Smooth muscle cell (in vitro differentiated cells): ENCODE data around the gene SLC25A46. TPM values are rescaled to one million over a fixed set of nuclear protein-coding genes. Genes with fewer than 3 reads are reported as not detected.
A peak's percentile ranks its signal among the peaks of the same experiment; 100 is the strongest.
"Not testable (repeated sequence)": the region's sequence is repeated elsewhere in the genome, so short reads cannot be mapped to it uniquely, and the experiment has no call there.

ENCODE experiments used
- DNase-seq: peaks from one replicate; lab custom pipeline; 2025; ENCODE audit not compliant: unreplicated experiment; lab: John Stamatoyannopoulos, UW
- H2AFZ ChIP-seq: fragments of 200-600 bp; sonication (generic); 2 replicates; pipeline ENCODE4 v1.6.0; 2016; ENCODE audit warnings: antibody characterized with exemption, low read depth, mild to moderate bottlenecking
- H3F3A ChIP-seq: fragments of 200-600 bp; sonication (generic); 2 replicates; pipeline ENCODE4 v1.6.0; 2017; ENCODE audit warnings: antibody characterized with exemption, low read depth
- H3K27ac ChIP-seq: fragments of 200-600 bp; sonication (generic); 2 replicates; pipeline ENCODE4 v1.5.1; 2016; ENCODE audit warnings: low read depth, mild to moderate bottlenecking
- H3K27me3 ChIP-seq: fragments of 200-600 bp; sonication (generic); 2 replicates; pipeline ENCODE4 v1.6.1; 2016; ENCODE audit warnings: low read depth, mild to moderate bottlenecking
- H3K36me3 ChIP-seq: fragments of 200-600 bp; sonication (generic); 2 replicates; pipeline ENCODE4 v1.5.1; 2016; ENCODE audit warnings: low read depth
- H3K4me1 ChIP-seq: fragments of 200-600 bp; sonication (generic); 2 replicates; pipeline ENCODE4 v1.5.1; 2016; ENCODE audit warnings: low read depth
- H3K4me2 ChIP-seq: fragments of 200-600 bp; sonication (generic); 2 replicates; pipeline ENCODE4 v1.6.0; 2016; ENCODE audit warnings: mild to moderate bottlenecking
- H3K4me3 ChIP-seq: fragments of 200-600 bp; sonication (generic); 2 replicates; pipeline ENCODE4 v1.5.1; 2016; ENCODE audit warnings: mild to moderate bottlenecking
- H3K79me2 ChIP-seq: fragments of 200-600 bp; sonication (generic); 2 replicates; pipeline ENCODE4 v1.6.0; 2016; ENCODE audit warnings: low read depth, mild to moderate bottlenecking
- H3K9ac ChIP-seq: fragments of 200-600 bp; sonication (generic); 2 replicates; pipeline ENCODE4 v1.6.0; 2016; ENCODE audit warnings: low read depth
- H3K9me3 ChIP-seq: fragments of 200-600 bp; sonication (generic); replicated peaks from 2 replicates; pipeline ENCODE4 v1.5.1; 2016; ENCODE audit warnings: low read depth
- H4K20me1 ChIP-seq: fragments of 200-600 bp; sonication (generic); 2 replicates; pipeline ENCODE4 v1.6.0; 2016; ENCODE audit warnings: low read depth
- CTCF ChIP-seq: fragments of 200-600 bp; sonication (generic); IDR thresholded peaks from 2 replicates; pipeline ENCODE4 v1.5.1; 2017; ENCODE audit warnings: borderline replicate concordance, mild to moderate bottlenecking, antibody characterized with exemption; ENCODE audit not compliant: insufficient read depth, poor library complexity, severe bottlenecking
- WGBS: methylation state at CpG from one replicate; pipeline ENCODE4 v1.1.7; 2016; ENCODE audit warnings: low lambda C conversion rate; 5-methylcytosine and 5-hydroxymethylcytosine counted together
- polyA plus RNA-seq: library from polyadenylated mRNA; unstranded; fragments of >200 nt; fragmentation: Nextera tagmentation; extraction: Ambion mirVana; gene quantifications from 2 replicates; pipeline ENCODE4 v1.2.1, GENCODE V29; 2016
- total RNA-seq: library from RNA; depleted of rRNA; stranded (reverse); fragments of >200 nt; gene quantifications from 2 replicates; pipeline ENCODE4 v1.2.3, GENCODE V29; 2014

The SLC25A46 gene
- total and polyA plus RNA-seq, 2 experiments from 2014 or later: 22.4 to 58.3 TPM

GRCh38 chr5:110727025-110727314 is 11.8 kb upstream of the SLC25A46 start:
- DNase-seq: no peak
- Histone ChIP-seq H3K4me1 (no peaks in the 10 kb centered on the region), H3K27ac (no peak overlapping the region), H3K9me3 (no peaks in the 10 kb centered on the region), H3K27me3 (no peaks in the 10 kb centered on the region), H3K9ac (peak overlapping the region; percentile 49), H3K4me3 (peak overlapping the region; percentile 74), H3K79me2 (no peaks in the 10 kb centered on the region), H3K4me2 (peak overlapping the region; percentile 97), H3K36me3 (no peaks in the 10 kb centered on the region), H3F3A (no peaks in the 10 kb centered on the region), H4K20me1 (no peaks in the 10 kb centered on the region), H2AFZ (peak overlapping the region; percentile 100)
- WGBS: 46% methylated on average over 5 of the region's 5 CpGs
- TF ChIP-seq CTCF: peak; percentile 6

- H3K27me3 ChIP-seq, H3K4me1 ChIP-seq, H3K9me3 ChIP-seq, H3K4me3 ChIP-seq, H3F3A ChIP-seq, H3K9ac ChIP-seq, H3K36me3 ChIP-seq, H2AFZ ChIP-seq, H3K27ac ChIP-seq, H4K20me1 ChIP-seq, DNase-seq, H3K4me2 ChIP-seq, H3K79me2 ChIP-seq: not testable (repeated sequence)
- WGBS: 90% methylated on average over 2 of the region's 2 CpGs
These were observed 7.3 kb upstream of the SLC25A46 start for GRCh38 chr5:110731499-110731898.

GRCh38 chr5:110734101-110734500 is 4.7 kb upstream of the SLC25A46 start:
- no peak for DNase-seq
- no peaks in the 10 kb centered on the region for H3K36me3 ChIP-seq
- H3K9ac ChIP-seq: no peak overlapping the region
- H3K4me1 ChIP-seq: peaks cover 5% of the 10 kb centered on the region
- no peak overlapping the region for H3K4me2 ChIP-seq
- no peak overlapping the region for H2AFZ ChIP-seq
- H3K79me2 ChIP-seq: no peaks in the 10 kb centered on the region
- no peaks in the 10 kb centered on the region for H4K20me1 ChIP-seq
- H3K27ac ChIP-seq: no peak overlapping the region
- H3K27me3 ChIP-seq: peaks cover 13% of the 10 kb centered on the region
- no peaks in the 10 kb centered on the region for H3K9me3 ChIP-seq
- no peak overlapping the region for H3K4me3 ChIP-seq
- WGBS: 95% methylated on average over 2 of the region's 2 CpGs
- no peak for TF ChIP-seq CTCF
- no peaks in the 10 kb centered on the region for H3F3A ChIP-seq

- Histone ChIP-seq H3K27me3 (peaks cover 13% of the 10 kb centered on the region), H2AFZ (no peak overlapping the region), H4K20me1 (no peaks in the 10 kb centered on the region), H3K4me2 (no peak overlapping the region), H3K9me3 (no peaks in the 10 kb centered on the region), H3K27ac (no peak overlapping the region), H3K4me3 (no peak overlapping the region), H3K9ac (no peak overlapping the region), H3K4me1 (peaks cover 10% of the 10 kb centered on the region), H3K36me3 (no peaks in the 10 kb centered on the region), H3K79me2 (peaks cover 13% of the 10 kb centered on the region), H3F3A (no peaks in the 10 kb centered on the region)
- no peak for DNase-seq
- no peak for TF ChIP-seq CTCF
- WGBS: 73% methylated on average over 1 of the region's 1 CpG
These were observed 3.3 kb upstream of the SLC25A46 start for GRCh38 chr5:110735556-110735955.
